ENCODE measurements around the gene NFASC. TPM values are rescaled to one million over a fixed set of nuclear protein-coding genes. Genes with fewer than 3 reads are reported as not detected.

Gene NFASC
- total RNA-seq, 4 donors from 2014 or later, result 10.3 to 18.4 (median 10.9) TPM

GRCh38 chr1:204882479-204882878 is 11.8 kb downstream of the NFASC start:
- DNase-seq (ENCODE audit: low spot score), result no peak
- TF ChIP-seq CTCF (IDR thresholded peaks at IDR 0.05), result no peak
- no peak for ATAC-seq (ENCODE audit: low FRiP score)

DNA sequence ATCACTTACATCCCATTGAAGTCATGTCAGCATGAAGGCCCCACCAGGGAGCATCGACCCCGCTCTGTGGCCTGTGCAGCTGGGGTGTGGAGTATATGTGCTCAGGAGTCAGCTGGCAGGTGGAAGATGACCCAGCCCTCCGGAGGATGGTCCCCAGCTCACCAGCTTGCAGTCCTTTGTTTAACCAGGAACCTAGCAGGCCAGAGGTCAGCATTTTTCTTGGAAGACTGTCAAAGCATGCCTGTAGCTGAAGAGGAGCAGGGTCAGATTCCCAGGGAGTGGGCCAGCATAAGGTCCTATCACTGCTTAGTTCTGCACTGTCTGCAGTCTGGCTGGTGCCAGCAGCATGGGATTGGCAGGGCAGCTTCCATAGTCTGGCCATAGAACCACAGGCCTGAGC is 12.7 kb downstream of the NFASC start:
- DNase-seq (ENCODE audit: low spot score) (no peak), ATAC-seq (ENCODE audit: low FRiP score) (no peak)
- TF ChIP-seq CTCF (IDR thresholded peaks at IDR 0.05), result no peak

DNA sequence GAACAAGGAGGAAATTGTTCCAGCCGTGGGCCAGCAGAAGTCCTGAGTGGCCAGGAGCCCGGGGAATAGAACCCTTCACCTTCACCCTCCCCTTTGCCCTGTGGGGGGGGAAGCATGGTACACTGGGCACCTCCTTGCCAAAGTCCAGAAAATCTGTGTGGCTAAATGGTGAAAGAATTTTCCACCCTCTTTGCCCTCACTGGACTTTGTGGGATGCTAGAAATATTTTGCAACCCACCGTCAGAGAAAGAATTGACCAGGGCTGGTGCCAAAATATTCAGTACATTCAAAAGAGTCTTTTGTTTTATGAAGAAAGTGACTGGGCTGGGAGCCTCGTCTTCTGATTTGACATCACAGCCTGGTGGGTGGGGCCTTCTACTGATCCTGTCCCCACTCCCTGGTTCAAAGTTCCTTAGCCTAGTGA is 14.6 kb downstream of the NFASC start:
- ATAC-seq (ENCODE audit: low FRiP score), result peak; percentile 13
- no peak for DNase-seq (ENCODE audit: low spot score)
- TF ChIP-seq CTCF (IDR thresholded peaks at IDR 0.05), result no peak

GRCh38 chr1:204885790-204886189 is 15.1 kb downstream of the NFASC start:
- no peak for TF ChIP-seq CTCF (IDR thresholded peaks at IDR 0.05)
- DNase-seq (ENCODE audit: low spot score), result no peak
- peak; percentile 52 for ATAC-seq (ENCODE audit: low FRiP score)

DNA sequence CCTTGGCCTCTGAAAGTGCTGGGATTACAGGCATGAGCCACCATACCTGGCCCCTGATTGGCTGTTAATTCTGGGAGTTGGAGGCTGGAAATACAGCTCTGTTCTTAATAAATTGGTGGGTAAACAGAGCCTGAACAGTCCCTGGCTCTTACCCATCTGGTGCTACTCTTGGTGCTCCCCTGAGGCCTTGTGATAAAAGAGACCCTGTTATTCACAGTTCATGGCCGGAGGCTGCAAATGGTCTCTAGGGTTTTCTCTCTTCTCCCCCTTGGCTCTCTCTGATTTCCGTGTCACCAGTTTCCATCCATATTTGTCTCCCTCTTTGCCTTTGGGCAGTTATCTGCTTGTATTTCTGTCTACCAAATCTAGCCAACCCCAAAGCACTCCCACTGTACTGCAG is 17.2 kb downstream of the NFASC start:
- ATAC-seq (ENCODE audit: low FRiP score), result no peak

DNA sequence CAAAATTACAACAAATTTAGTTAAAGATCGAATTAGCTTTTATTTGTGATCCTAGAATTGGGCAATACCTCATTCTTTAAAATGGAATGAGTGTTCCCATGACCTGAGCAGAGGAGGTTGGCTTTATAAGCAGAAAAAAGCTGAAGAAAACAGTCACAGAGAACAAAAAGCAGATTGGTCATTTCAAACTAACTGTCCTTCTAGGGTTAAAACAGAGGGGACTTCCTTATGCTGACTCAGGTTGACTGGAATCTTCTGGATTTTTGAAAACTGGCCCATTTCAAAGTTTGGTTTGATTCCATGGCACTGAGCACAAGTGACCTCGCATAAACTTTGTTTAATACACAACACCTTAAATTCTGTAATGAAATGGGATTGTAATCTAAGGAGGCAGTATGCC is 17.6 kb downstream of the NFASC start:
- DNase-seq (ENCODE audit: low spot score) (no peak), ATAC-seq (ENCODE audit: low FRiP score) (no peak)
- no peak for TF ChIP-seq CTCF (IDR thresholded peaks at IDR 0.05)

More for the DNA sequence above, 17.2 kb downstream of the NFASC start:
- TF ChIP-seq CTCF (IDR thresholded peaks at IDR 0.05), result no peak
- no peak for DNase-seq (ENCODE audit: low spot score)

GRCh38 chr1:204889681-204890383 is 19.2 kb downstream of the NFASC start:
- no peak for TF ChIP-seq CTCF (IDR thresholded peaks at IDR 0.05)
- no peak for DNase-seq (ENCODE audit: low spot score)

More at GRCh38 chr1:204889681-204890383, 19.2 kb downstream of the NFASC start:
- ATAC-seq (ENCODE audit: low FRiP score), result no peak
